Ectodermal cell (in vitro differentiated cells): ENCODE data around the gene SLC6A18.

Source experiments
- H3K27ac ChIP-seq: 2 replicates; pipeline ENCODE4 v1.7.0; 2013; ENCODE audit warnings: mild to moderate bottlenecking, low read depth, low read length; ENCODE audit not compliant: insufficient read depth, poor library complexity, severe bottlenecking
- H3K27me3 ChIP-seq: 2 replicates; pipeline ENCODE4 v1.7.0; 2013; ENCODE audit warnings: mild to moderate bottlenecking, low read length; ENCODE audit not compliant: insufficient read depth, control insufficient read depth, poor library complexity, severe bottlenecking
- H3K36me3 ChIP-seq: one replicate; pipeline ENCODE4 v1.7.0; 2013; ENCODE audit warnings: low read length; ENCODE audit not compliant: control insufficient read depth, insufficient read depth
- H3K4me1 ChIP-seq: one replicate; pipeline ENCODE4 v1.7.0; 2013; ENCODE audit warnings: low read length; ENCODE audit not compliant: control insufficient read depth, insufficient read depth
- H3K4me3 ChIP-seq: 2 replicates; pipeline ENCODE4 v1.7.0; 2013; ENCODE audit warnings: low read depth, low read length, control low read depth; ENCODE audit not compliant: insufficient read depth
- H3K9me3 ChIP-seq: 2 replicates; pipeline ENCODE4 v1.7.0; 2013; ENCODE audit warnings: mild to moderate bottlenecking, low read length, moderate library complexity; ENCODE audit not compliant: control insufficient read depth
- WGBS, 2 experiments: methylation state at CpG; one replicate each; pipeline ENCODE4 v1.1.7; 2013; ENCODE audit warnings: missing lambda C conversion rate in 2 of 2; 5-methylcytosine and 5-hydroxymethylcytosine counted together

SLC6A18 gene

GRCh38 chr5:1195916-1196315 lies 29.3 kb upstream of the SLC6A18 start:
- H3K27ac ChIP-seq, result no peak overlapping the region
- no peak overlapping the region for H3K4me3 ChIP-seq
- no peaks in the 10 kb centered on the region for H3K4me1 ChIP-seq
- no peaks in the 10 kb centered on the region for H3K9me3 ChIP-seq
- H3K27me3 ChIP-seq, result peaks cover 12% of the 10 kb centered on the region
- no peaks in the 10 kb centered on the region for H3K36me3 ChIP-seq
- WGBS, 2 experiments, result 87 to 89% methylated on average over 24 of the region's 24 CpGs

- Histone ChIP-seq H3K36me3 (no peaks in the 10 kb centered on the region), H3K27me3 (peaks cover 12% of the 10 kb centered on the region), H3K27ac (no peak overlapping the region), H3K4me1 (no peaks in the 10 kb centered on the region), H3K9me3 (no peaks in the 10 kb centered on the region), H3K4me3 (no peak overlapping the region)
- WGBS, 2 experiments, result 94% methylated on average over 1 of the region's 1 CpG
Observed at GRCh38 chr5:1196562-1196961, 28.6 kb upstream of the SLC6A18 start.

DNA sequence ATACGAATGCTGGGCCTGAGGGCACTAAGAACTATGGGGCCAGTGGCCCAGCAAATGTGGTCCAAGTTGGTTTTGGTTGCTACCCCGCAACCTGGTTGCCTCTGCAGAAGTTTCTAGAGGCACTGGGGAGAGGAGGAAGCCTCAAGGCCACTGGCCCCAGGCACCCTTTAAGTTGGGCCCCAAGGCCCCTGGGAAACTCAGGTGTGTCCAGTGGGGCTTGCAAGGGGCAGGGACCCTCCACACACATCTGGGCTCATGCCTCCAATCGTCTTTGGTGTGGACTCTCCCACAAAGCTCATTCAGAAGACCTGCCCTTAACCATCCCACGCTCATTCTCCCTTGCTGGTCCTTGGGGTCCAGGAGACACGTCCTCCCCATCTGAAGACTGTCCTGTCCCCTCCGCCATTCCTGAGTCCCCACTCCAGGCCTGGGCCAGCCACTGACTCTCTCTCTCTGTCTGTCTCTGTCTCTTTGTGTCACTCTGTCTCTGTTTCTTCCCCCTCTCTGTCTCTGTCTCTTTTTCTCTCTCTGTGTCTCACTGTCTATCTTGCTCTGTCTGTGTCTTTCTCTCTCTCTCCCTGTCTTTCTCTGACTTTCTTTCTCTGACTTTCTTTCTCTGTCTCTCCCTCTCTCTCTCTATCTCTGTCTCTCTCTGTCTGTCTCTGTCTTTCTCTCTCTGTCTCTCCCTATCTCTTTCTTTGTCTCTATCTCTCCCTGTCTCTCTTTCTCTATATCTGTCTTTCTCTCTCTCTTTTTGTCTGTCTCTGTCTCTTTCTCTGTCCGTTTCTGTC lies 27.1 kb upstream of the SLC6A18 start:
- no peak overlapping the region for H3K4me3 ChIP-seq
- H3K4me1 ChIP-seq, result no peaks in the 10 kb centered on the region
- H3K27ac ChIP-seq, result no peak overlapping the region
- H3K36me3 ChIP-seq, result no peaks in the 10 kb centered on the region
- H3K9me3 ChIP-seq, result no peaks in the 10 kb centered on the region
- H3K27me3 ChIP-seq, result peaks cover 3% of the 10 kb centered on the region
- WGBS, 2 experiments, result 91 to 92% methylated on average over 7 of the region's 7 CpGs

DNA sequence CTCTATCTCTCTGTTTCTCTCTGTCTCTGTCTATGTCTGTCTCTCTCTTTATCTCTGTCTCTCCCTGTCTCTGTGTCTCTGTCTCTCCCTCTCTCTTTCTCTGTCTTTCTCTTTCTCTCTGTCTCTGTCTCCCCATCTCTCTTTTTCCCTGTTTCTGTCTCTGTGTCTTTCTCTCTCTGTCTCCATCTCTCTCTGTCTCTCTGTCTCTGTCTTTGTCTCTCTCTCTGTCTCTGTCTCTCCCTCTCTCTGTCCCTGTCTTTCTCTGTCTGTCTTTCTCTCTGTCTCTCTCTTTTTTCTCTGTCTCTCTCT lies 25.9 kb upstream of the SLC6A18 start:
- Histone ChIP-seq H3K27me3 (no peaks in the 10 kb centered on the region), H3K4me3 (no peak overlapping the region), H3K27ac (no peak overlapping the region), H3K9me3 (no peaks in the 10 kb centered on the region), H3K4me1 (peaks cover 4% of the 10 kb centered on the region), H3K36me3 (no peaks in the 10 kb centered on the region)

GRCh38 chr5:1199649-1200494 lies 25.3 kb upstream of the SLC6A18 start:
- H3K9me3 ChIP-seq, result no peaks in the 10 kb centered on the region
- no peaks in the 10 kb centered on the region for H3K36me3 ChIP-seq
- H3K4me1 ChIP-seq, result peaks cover 4% of the 10 kb centered on the region
- no peak overlapping the region for H3K27ac ChIP-seq
- H3K27me3 ChIP-seq, result no peaks in the 10 kb centered on the region
- H3K4me3 ChIP-seq, result no peak overlapping the region
- WGBS, 2 experiments, result 82% methylated on average over 26 of the region's 26 CpGs

DNA sequence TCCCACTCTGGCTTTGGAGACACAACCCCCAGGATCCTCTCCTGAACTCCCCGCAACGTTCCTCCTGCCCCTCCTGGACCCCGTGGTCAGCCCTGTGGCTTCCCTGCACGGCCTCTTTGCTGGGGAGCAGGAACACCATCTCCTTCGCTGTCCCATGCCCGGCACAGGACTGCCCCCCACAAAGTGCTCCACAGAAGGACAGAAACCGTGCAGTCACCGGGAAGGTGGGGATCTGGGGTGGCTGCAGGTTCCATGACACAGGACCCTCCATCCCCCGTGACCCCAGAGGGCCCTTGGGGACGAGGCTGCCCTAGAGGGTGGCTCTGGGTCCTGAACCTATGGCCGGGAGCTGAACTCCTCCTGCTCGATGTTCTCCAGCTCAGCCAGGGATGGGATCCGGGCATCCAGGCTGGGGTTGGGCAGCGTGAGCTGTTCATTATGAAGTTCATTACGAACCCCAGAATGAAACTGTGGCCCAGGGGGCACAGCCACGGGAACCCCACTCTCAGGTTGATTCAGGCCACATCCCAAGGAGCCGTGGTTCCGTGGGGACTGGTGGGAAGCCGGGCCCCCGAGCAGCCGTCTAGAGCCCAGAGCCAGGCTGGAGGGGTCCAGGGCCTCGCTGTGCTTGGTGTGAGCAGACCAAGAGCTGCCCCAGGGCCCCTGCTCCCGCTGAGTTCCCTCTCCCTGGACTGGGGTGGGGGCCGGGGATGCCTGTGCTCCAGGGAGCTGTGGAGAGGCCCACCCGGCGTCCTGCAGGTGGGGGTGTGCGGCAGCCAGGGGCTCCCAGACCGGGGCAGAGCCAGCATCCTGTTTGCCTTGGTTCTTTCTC lies 24.5 kb upstream of the SLC6A18 start:
- Histone ChIP-seq H3K27me3 (no peaks in the 10 kb centered on the region), H3K27ac (no peak overlapping the region), H3K4me3 (no peak overlapping the region), H3K9me3 (no peaks in the 10 kb centered on the region), H3K36me3 (no peaks in the 10 kb centered on the region), H3K4me1 (peaks cover 8% of the 10 kb centered on the region)
- 87 to 88% methylated on average over 28 of the region's 28 CpGs for WGBS, 2 experiments

GRCh38 chr5:1201327-1202025 lies 23.7 kb upstream of the SLC6A18 start, which contains the start of gene SLC6A19:
Gene SLC6A19 (plus strand): TSS chr5:1201595. CDS start chr5:1201651, 56 bp downstream.
- Histone ChIP-seq H3K27me3 (no peaks in the 10 kb centered on the region), H3K4me1 (peaks cover 8% of the 10 kb centered on the region), H3K9me3 (no peaks in the 10 kb centered on the region), H3K4me3 (no peak within 1 kb of the TSS), H3K36me3 (no peaks in the 10 kb centered on the region), H3K27ac (no peak within 1 kb of the TSS)
- WGBS, 2 experiments, result 88 to 90% methylated on average over 51 of the region's 51 CpGs

DNA sequence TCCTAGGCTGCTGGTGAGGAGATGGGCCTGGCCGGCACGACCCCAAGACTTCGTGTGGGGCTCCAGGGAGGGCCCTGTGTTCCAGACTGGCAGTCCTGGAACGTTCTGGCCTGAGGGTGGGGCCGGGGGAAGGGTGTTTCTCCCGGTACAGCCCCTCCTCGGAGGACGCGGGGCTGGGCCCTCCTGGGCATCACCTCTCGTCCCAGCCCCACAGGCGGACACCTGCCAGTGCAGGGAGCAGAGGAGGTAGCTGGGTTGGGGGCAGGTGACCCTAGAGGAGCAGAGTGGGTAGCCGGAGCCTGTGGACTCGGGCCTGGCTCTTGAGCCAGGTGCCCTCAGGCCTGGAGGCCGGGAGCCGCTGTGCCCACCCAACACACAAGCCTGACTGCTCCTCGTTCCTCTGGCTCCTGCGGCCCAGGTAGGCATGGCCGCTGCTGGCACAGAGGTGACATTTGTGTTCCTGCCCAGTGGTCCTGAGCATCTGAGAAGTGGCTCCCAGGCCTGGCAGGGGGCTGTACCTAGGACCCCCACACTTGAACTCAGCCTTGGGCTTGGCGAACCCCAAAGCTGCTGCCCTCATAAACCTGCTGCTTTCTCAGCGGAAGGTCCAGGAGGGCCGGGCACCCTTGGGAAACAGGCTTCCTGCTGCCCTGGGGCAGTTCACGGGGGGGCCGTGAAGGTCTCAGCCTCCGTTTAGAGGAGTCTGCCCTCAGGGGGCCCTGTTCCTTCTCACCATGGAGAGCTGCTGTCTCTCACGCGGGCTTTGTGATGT lies 23.0 kb upstream of the SLC6A18 start:
- Histone ChIP-seq H3K9me3 (no peaks in the 10 kb centered on the region), H3K36me3 (no peaks in the 10 kb centered on the region), H3K27ac (no peak overlapping the region), H3K4me3 (no peak overlapping the region), H3K4me1 (peaks cover 8% of the 10 kb centered on the region), H3K27me3 (no peaks in the 10 kb centered on the region)
- WGBS, 2 experiments, result 88 to 89% methylated on average over 26 of the region's 26 CpGs

DNA sequence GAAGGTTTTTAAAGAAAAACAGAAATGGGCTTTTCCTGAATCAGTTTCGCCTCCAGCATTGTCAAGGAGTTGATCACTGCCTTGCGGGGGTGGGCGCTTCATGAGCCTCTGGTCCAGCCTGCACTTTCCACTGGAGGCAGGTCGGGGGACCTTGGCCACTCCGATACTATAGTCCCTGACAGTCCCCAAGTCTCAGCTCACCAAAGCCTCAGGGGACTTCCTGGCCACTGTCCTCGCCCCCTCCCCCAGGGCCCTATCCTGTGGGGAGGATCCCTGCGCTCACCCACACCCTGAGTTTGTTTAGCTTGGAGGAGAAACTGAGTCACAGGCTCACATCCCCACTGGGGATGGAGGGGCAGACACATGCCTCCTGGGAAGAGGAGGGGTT lies 22.4 kb upstream of the SLC6A18 start:
- 76 to 85% methylated on average over 7 of the region's 7 CpGs for WGBS, 2 experiments
- Histone ChIP-seq H3K36me3 (no peaks in the 10 kb centered on the region), H3K4me1 (peaks cover 8% of the 10 kb centered on the region), H3K27ac (no peak overlapping the region), H3K9me3 (no peaks in the 10 kb centered on the region), H3K4me3 (no peak overlapping the region), H3K27me3 (no peaks in the 10 kb centered on the region)
